ENCODE results near the gene MLST8. TPM values are rescaled to one million over a fixed set of nuclear protein-coding genes. Genes with fewer than 3 reads are reported as not detected.

MLST8 gene
- total and polyA plus RNA-seq, 2 of the 8 experiments (the other 6 are each of a cell fraction or from before 2014, with no cell fraction given), result 67.6 to 321 TPM

- peaks cover 2% of the 10 kb centered on the region; the same call in 1 of the 2 replicates for H3K23me2 ChIP-seq (ENCODE audit: low read depth, low read length)
- 95% methylated on average over 26 of the region's 43 CpGs; no CpG with 5 or more reads in 1 of the 2 experiments for WGBS, 2 experiments (ENCODE audit: extremely low coverage in 1 of 2, insufficient coverage in 1 of 2, insufficient read length in 1 of 2, insufficient replicate concordance in 2 of 2, low coverage in 1 of 2, low lambda C conversion rate in 2 of 2, missing lambda C conversion rate in 1 of 2)
- H3K79me2 ChIP-seq (ENCODE audit: control insufficient read depth in 1 of 2, insufficient read depth in 2 of 2, low read length in 2 of 2), result no peaks in the 10 kb centered on the region
Observed at GRCh38 chr16:2180461-2180860, 24.8 kb upstream of the MLST8 start.

More at GRCh38 chr16:2180461-2180860, 24.8 kb upstream of the MLST8 start:
- H2AK5ac ChIP-seq (ENCODE audit: low read depth, low read length), result no peak overlapping the region
- no peak overlapping the region for H3K27ac ChIP-seq (ENCODE audit: low read depth, low read length)
- no peak overlapping the region for H4K91ac ChIP-seq (replicated peaks; ENCODE audit: insufficient read length, low read length)
- H3K4me1 ChIP-seq (replicated peaks in 1 of 4; ENCODE audit: control insufficient read depth in 3 of 4, insufficient read depth in 4 of 4, low read length in 3 of 4), result peaks cover 0 to 7% (median 2%) of the 10 kb centered on the region in 4 experiments; a peak in 4 of 7 replicates
- no peak overlapping the region for H2BK120ac ChIP-seq (replicated peaks; ENCODE audit: low read depth, low read length)
- no peak overlapping the region for H3K4me3 ChIP-seq (ENCODE audit: extremely low read depth in 1 of 4, insufficient read depth in 2 of 4, low read depth in 3 of 4, low read length in 4 of 4)
- H3K23ac ChIP-seq (ENCODE audit: insufficient read length), result no peak overlapping the region
- no peaks in the 10 kb centered on the region for H3K79me1 ChIP-seq (ENCODE audit: low read depth, low read length)
- no peak overlapping the region for H3K14ac ChIP-seq (ENCODE audit: insufficient read length)
- H4K8ac ChIP-seq (ENCODE audit: extremely low read depth, insufficient read depth, low read length), result no peak overlapping the region
- no peak overlapping the region for H2BK15ac ChIP-seq (ENCODE audit: low read length)
- no peak overlapping the region for H3K18ac ChIP-seq (ENCODE audit: extremely low read depth, low read length)
- no peak overlapping the region for H2BK12ac ChIP-seq (ENCODE audit: low read depth, low read length)
- no peak overlapping the region for H2BK20ac ChIP-seq (ENCODE audit: low read length)
- CTCF ChIA-PET (ENCODE audit: partially characterized antibody), result interaction anchor here (1.0 to 1.9 kb wide), 3 partner anchors 14 to 321 kb away, joined by 3 to 5 read pairs (median 4); no protein-coding TSS in a partner anchor
- POLR2A ChIA-PET (ENCODE audit: partially characterized antibody), result interaction anchor here (0.6 to 3.2 kb wide), 12 partner anchors 8 to 333 kb away, joined by 3 to 23 read pairs (median 4); partner anchors contain the start of genes ATP6V0C, DNASE1L2, ECI1 and RPS2
- H3K56ac ChIP-seq (replicated peaks; ENCODE audit: insufficient read length, low read depth, low read length), result no peak overlapping the region
- no peak overlapping the region for H2AFZ ChIP-seq (ENCODE audit: low read length)
- no peak overlapping the region for H3K4ac ChIP-seq (replicated peaks; ENCODE audit: insufficient read length, low read depth, low read length)
- H4K20me1 ChIP-seq (replicated peaks in 1 of 2; ENCODE audit: control insufficient read depth in 1 of 2, insufficient read depth in 2 of 2, low read length in 2 of 2), result peaks cover 0 to 12% of the 10 kb centered on the region in 2 experiments
- no peak overlapping the region for H3K4me2 ChIP-seq (ENCODE audit: insufficient read depth in 1 of 2, low read depth in 2 of 2, low read length in 2 of 2)
- FAIRE-seq (no peak), DNase-seq (ENCODE audit: low read depth in 1 of 2, low spot score in 2 of 2) (no peak)
- no peak overlapping the region for H2BK5ac ChIP-seq (ENCODE audit: low read depth, low read length)
- no peak overlapping the region for H3K9ac ChIP-seq (replicated peaks in 1 of 4; ENCODE audit: extremely low read depth in 1 of 4, low read depth in 3 of 4, low read length in 3 of 4)
- H3K36me3 ChIP-seq (ENCODE audit: control insufficient read depth in 2 of 4, insufficient read depth in 4 of 4, low read length in 3 of 4), result peaks cover 5 to 24% (median 10%) of the 10 kb centered on the region in 4 experiments; a peak in 7 of 8 replicates
- H4K5ac ChIP-seq (ENCODE audit: insufficient read length, low read depth, low read length), result no peak overlapping the region
- TF ChIP-seq ASH2L (IDR thresholded peaks at IDR 0.05; ENCODE audit: low read length), result no peak
- no peak for TF ChIP-seq RAD21 (IDR thresholded peaks at IDR 0.05 in 1 of 2, conservative IDR thresholded peaks at IDR 0.05 in 1 of 2; ENCODE audit: low read depth in 2 of 2, low read length in 2 of 2)
- TF ChIP-seq KDM1A (IDR thresholded peaks at IDR 0.05; ENCODE audit: borderline replicate concordance, low read length), result no peak
- no peak for TF ChIP-seq EGR1 (IDR thresholded peaks at IDR 0.05; ENCODE audit: borderline replicate concordance, low read depth, low read length)
- TF ChIP-seq E2F6 (IDR thresholded peaks at IDR 0.05), result no peak
- no peak for TF ChIP-seq SRF (IDR thresholded peaks at IDR 0.05; ENCODE audit: low read depth, low read length)
- no peak for TF ChIP-seq RXRA (IDR thresholded peaks at IDR 0.05; ENCODE audit: insufficient read depth, low read depth, low read length)
- no peaks in the 10 kb centered on the region; a peak in 1 of 7 replicates for H3K27me3 ChIP-seq (replicated peaks in 1 of 4; ENCODE audit: control insufficient read depth in 3 of 4, extremely low read depth in 1 of 4, insufficient read depth in 3 of 4, low read length in 3 of 4)
- H3K9me3 ChIP-seq (ENCODE audit: insufficient read depth in 2 of 2, low read depth in 1 of 2, low read length in 1 of 2), result no peaks in the 10 kb centered on the region

Data from H1 (cell line).